Ishikawa (cell line): ENCODE measurements around the gene HSPB7.

Experiments used
- EGR1 ChIP-seq: IDR thresholded peaks from 2 replicates; pipeline ENCODE4 v1.6.1; 2012
- EP300 ChIP-seq: IDR thresholded peaks from 2 replicates; pipeline ENCODE4 v1.6.1; 2012; ENCODE audit warnings: borderline replicate concordance
- MAX ChIP-seq: IDR thresholded peaks from 2 replicates; pipeline ENCODE4 v1.6.1; 2012
- RAD21 ChIP-seq: IDR thresholded peaks from 2 replicates; pipeline ENCODE4 v1.6.1; 2012; ENCODE audit warnings: low read depth
- REST ChIP-seq: IDR thresholded peaks from 2 replicates; pipeline ENCODE4 v1.6.1; 2012; ENCODE audit warnings: low read depth, mild to moderate bottlenecking
- TAF1 ChIP-seq: IDR thresholded peaks from 2 replicates; pipeline ENCODE4 v1.6.1; 2012; ENCODE audit warnings: low read depth, mild to moderate bottlenecking
- TEAD4 ChIP-seq: IDR thresholded peaks from 2 replicates; pipeline ENCODE4 v1.6.1; 2012
- USF1 ChIP-seq: IDR thresholded peaks from 2 replicates; pipeline ENCODE4 v1.6.1; 2012
- YY1 ChIP-seq: IDR thresholded peaks from 2 replicates; pipeline ENCODE4 v1.6.1; 2012; ENCODE audit warnings: low read depth
- ZBTB7A ChIP-seq: IDR thresholded peaks from 2 replicates; pipeline ENCODE4 v1.6.1; 2012; ENCODE audit warnings: low read depth

GRCh38 chr1:16017461-16018303 lies at the start of gene HSPB7:
- TF ChIP-seq EP300: no peak
- TF ChIP-seq MAX: no peak
- no peak for TF ChIP-seq TEAD4
- no peak for TF ChIP-seq TAF1
- no peak for TF ChIP-seq USF1
- TF ChIP-seq RAD21: no peak
- no peak for TF ChIP-seq EGR1
- no peak for TF ChIP-seq ZBTB7A
- TF ChIP-seq REST: no peak
- TF ChIP-seq YY1: no peak
